Hematopoietic multipotent progenitor cell treated with erythropoietin and hydrocortisone succinate and interleukin-3 and kit ligand, for 8 days (in vitro differentiated cells): ENCODE measurements around the gene SLC27A1.
"Not testable (repeated sequence)": the region's sequence is repeated elsewhere in the genome, so short reads cannot be mapped to it uniquely, and the experiment has no call there.

ENCODE experiments used
- DNase-seq: peaks from one replicate; pipeline ENCODE4 v3.0.0-alpha.2; 2015

SLC27A1 gene

DNA sequence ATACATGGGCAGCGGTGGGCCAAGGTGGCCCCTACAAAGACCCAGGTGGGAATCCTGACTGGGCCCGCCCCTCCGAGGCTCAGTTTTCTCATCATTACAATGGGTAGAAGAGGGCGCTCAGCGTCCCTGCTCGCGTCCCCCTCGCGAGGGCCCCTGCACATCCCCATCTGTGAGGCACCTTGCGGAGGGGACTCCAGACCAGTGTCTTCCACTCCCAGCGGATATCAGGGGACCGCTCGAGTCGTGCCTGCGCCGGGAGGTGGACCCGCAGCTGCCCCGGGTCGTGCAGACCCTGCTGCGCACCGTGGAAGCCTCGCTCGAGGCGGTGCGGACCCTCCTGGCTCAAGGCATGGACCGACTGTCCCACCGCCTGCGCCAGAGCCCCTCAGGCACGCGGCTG lies 69.8 kb downstream of the SLC27A1 start:
- no peak for DNase-seq

- DNase-seq = no peak
Observed at GRCh38 chr19:17541184-17541759, 70.9 kb downstream of the SLC27A1 start.

GRCh38 chr19:17542042-17542441 lies 71.7 kb downstream of the SLC27A1 start:
- DNase-seq = no peak

DNA sequence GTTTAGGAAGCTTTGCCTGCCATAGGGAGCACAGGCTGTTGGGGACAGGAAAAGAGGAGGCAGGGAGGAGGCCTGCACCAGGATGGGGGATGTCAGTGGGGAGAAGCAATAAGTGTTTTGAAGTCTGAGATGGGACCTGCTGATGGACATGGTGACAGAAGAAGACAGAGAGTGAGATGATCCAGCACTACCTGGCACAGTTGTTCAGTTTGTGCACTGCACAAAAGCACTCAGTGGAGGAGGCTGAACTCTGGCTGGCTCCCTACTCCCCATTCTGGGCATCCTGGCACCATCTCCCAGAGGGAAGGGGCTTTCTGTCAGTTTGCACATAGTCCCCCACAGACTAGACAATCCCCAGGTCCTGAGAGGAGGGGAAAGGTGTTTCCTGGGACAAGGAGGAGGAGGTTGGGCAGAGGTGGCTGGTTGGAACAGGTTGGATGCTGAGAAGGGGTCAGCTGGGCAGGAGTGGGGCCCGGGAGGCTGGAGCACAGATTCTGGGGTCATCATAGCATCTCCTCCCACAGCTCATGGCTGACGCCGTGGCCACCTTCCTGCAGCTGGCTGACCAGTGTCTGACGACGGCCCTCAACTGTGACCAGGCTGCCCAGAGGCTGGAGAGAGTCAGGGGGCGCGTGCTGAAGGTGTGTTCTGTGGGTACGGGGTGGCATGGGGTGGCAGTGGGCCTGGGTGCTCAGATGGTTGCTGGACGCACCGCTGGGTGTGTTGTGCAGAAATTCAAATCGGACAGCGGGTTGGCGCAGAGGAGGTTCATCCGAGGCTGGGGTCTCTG lies 72.7 kb downstream of the SLC27A1 start:
- no peak for DNase-seq

DNA sequence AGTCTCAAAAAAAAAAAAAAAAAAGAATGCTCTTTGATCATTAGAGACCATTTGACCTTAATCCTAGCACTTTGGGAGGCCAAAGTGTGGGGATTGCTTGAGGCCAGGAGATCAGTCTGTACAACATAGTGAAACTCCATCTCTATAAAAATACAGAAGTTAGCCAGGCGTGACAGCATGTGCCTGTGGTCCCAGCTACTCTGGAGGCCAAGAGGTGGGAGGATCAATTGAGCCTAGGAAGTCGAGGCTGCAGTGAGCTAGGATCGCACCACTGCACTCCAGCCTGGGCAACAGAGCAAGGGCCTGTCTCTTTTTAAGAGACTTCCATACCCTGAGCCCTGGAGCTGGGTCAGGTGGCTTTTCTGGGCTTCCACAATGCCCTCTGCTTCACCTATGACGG lies 73.7 kb downstream of the SLC27A1 start:
- DNase-seq = no peak

GRCh38 chr19:17544418-17544817 lies 74.1 kb downstream of the SLC27A1 start:
- no peak for DNase-seq

- DNase-seq = no peak
Observed at GRCh38 chr19:17548145-17548544, 77.8 kb downstream of the SLC27A1 start.

DNA sequence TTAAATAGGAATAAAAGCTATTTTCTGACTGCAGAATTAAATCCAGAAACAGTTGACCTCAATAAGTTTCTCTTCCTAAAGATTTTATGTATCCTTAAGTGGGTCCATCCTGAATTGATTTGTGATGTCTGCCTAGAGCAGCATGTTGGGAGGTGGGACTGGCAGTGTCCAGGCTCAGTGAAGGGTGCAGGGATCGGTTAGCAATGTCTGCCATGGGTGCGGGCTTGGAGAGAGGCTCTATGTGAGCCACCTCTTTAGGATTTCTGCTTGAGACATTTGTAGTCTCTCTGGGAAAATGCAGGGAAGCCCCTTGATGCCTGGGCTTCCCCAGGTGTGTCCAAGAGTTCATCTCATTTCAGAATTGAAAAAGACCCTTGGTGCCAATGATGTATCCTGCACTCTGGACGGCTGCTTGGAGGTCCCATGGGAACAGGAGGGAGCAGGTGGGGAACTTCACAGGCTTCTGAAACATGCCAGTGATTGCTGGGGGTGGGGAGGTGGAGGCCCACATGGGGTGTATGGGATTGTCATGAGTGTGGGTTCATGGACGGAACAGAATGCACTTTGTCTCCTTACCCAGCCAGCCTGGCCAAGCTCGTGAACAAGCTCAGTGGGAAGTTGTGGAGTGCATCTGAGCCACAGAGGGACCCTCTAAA lies 78.9 kb downstream of the SLC27A1 start:
- DNase-seq = no peak

DNA sequence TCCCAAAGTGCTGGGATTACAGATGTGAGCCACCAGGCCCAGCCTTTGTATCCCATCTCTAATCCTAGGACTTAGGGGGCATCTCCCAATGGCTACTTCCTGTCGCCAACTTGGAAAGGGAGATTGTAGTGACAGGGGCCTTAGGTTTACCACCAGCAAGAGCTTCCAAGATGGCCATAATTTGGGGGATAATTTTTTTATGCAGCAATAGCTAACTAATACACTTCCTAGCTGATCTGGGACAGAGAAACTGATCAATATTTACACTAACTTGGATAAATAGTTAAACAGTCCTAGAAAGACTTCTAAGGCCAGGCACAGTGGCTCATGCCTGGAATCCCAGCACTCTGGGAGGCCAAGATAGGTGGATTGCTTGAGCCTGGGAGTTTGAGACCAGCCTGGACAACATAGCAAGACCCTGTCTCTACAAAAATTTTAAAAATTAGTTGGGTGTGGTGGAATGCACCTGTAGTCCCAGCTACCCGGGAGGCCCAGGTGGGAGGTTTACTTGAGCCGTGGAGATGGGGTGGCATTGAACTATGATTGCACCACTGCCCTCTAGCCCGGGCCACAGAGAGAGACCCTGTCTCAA lies 79.8 kb downstream of the SLC27A1 start:
- no peak for DNase-seq

GRCh38 chr19:17552735-17553134 lies 82.4 kb downstream of the SLC27A1 start:
- not testable (repeated sequence) for DNase-seq

DNA sequence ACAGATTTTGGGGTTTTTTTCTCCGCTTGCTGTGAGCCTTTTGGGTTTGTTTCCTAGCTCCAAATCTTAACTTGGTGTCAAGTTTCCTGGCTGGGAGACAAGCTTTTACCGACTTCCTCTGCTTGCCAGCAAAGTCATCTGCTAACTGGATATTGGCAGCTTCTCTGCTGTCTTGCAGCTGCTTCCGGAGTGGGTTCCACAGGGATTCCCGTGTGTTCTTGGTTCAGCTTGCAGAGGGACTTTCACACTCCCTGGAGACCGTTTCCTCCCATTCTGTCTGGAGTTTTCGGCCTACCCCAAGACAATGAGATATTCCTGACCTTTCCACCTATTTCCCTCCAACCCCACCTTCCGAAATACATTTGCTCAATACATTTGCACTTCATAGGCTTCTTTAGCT lies 82.9 kb downstream of the SLC27A1 start:
- no peak for DNase-seq

DNA sequence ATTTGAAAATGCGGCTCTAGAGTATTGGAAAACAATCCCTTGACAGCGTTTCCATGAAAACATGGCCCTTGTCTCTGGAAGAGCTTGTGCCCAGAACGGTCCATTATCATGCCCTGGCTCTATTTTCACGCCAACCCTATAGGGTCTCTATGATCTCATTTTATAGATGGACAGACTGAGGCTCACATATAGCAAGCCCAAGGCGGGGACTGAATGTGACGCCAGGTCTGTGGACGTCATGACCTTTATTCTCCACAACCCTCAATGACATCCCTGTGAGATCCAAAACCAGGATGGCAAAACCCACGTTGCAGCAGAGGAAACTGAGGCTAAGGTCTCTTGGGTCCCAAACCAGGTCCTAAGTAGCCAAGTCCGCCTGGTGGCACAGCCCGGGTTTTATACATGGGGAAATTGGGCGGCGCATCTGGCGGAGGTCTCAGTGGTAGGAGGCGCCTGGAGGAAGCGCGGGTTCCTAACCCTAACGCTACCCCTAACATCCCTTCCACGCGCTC lies 84.7 kb downstream of the SLC27A1 start:
- DNase-seq = no peak

DNA sequence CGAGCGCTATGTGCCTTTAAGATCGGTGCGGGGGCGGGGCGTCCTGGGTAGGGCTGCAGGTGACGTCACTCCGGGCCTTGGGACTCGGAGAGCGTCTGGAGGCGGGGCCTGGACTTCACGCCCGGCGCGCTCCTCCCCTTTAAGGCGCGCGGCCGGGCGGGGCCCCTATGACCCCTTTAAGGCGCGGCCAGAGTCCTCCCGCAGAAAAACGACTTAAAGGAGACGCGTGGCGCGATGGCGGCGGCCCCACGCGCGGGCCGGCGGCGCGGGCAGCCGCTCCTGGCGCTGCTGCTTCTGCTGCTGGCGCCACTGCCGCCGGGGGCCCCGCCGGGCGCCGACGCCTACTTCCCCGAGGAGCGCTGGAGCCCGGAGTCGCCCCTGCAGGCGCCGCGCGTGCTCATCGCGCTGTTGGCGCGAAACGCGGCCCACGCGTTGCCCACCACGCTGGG lies 85.2 kb downstream of the SLC27A1 start, which contains the start of gene COLGALT1:
TSS of gene COLGALT1 (plus strand) at position 170 of the 449 bp plus-strand sequence. CDS start at position 235, 65 bp downstream.
- DNase-seq = peak; percentile 99
